Activated T-helper 17 cell treated with anti-CD3 and anti-CD28 coated beads, Interleukin-2, amount 50 U/mL, for 72 hours (primary cell): ENCODE measurements around the gene VPS16. TPM values are rescaled to one million over a fixed set of nuclear protein-coding genes. Genes with fewer than 3 reads are reported as not detected.
"Not testable (repeated sequence)": the region's sequence is repeated elsewhere in the genome, so short reads cannot be mapped to it uniquely, and the experiment has no call there.

ENCODE experiments used
- ATAC-seq: fragments of 150-1000 bp; cut with Tn5 transposase; replicated peaks from 2 replicates; pipeline ENCODE4 v1.10.0; 2021; ENCODE audit warnings: mild to moderate bottlenecking, moderate library complexity
- H3K27ac Mint-ChIP-seq: one replicate; pipeline ENCODE4 v1.8.0; 2022; ENCODE audit warnings: mixed read lengths
- H3K27me3 Mint-ChIP-seq: one replicate; pipeline ENCODE4 v1.8.0; 2022; ENCODE audit warnings: mixed read lengths
- H3K36me3 Mint-ChIP-seq: one replicate; pipeline ENCODE4 v1.8.0; 2022; ENCODE audit warnings: low read depth, mild to moderate bottlenecking, mixed read lengths
- H3K4me1 Mint-ChIP-seq: one replicate; pipeline ENCODE4 v1.8.0; 2022; ENCODE audit warnings: mixed read lengths
- H3K4me3 Mint-ChIP-seq: one replicate; pipeline ENCODE4 v1.8.0; 2022; ENCODE audit warnings: mild to moderate bottlenecking, mixed read lengths
- H3K9me3 Mint-ChIP-seq: one replicate; pipeline ENCODE4 v1.8.0; 2022; ENCODE audit warnings: mixed read lengths
- total RNA-seq, 2 donors: library from RNA; stranded (reverse); gene quantifications; one replicate each; pipeline ENCODE4 v1.2.3, GENCODE V29; 2022

The VPS16 gene
- total RNA-seq, 2 donors from 2014 or later = 37.2 to 45.4 TPM

- H3K9me3 Mint-ChIP-seq = no peaks in the 10 kb centered on the region
- no peak overlapping the region for H3K4me3 Mint-ChIP-seq
- ATAC-seq = no peak
- no peaks in the 10 kb centered on the region for H3K27me3 Mint-ChIP-seq
- H3K27ac Mint-ChIP-seq = no peak overlapping the region
- peaks cover 17% of the 10 kb centered on the region for H3K36me3 Mint-ChIP-seq
- peaks cover 35% of the 10 kb centered on the region for H3K4me1 Mint-ChIP-seq
Observed at GRCh38 chr20:2880650-2881049, 40.1 kb downstream of the VPS16 start.

GRCh38 chr20:2883726-2884637 lies 43.4 kb downstream of the VPS16 start:
- H3K27me3 Mint-ChIP-seq = no peaks in the 10 kb centered on the region
- H3K4me1 Mint-ChIP-seq = peaks cover 39% of the 10 kb centered on the region
- ATAC-seq = peak; percentile 60
- no peaks in the 10 kb centered on the region for H3K9me3 Mint-ChIP-seq
- peak overlapping the region; percentile 23 for H3K27ac Mint-ChIP-seq
- H3K4me3 Mint-ChIP-seq = no peak overlapping the region
- no peaks in the 10 kb centered on the region for H3K36me3 Mint-ChIP-seq

GRCh38 chr20:2887715-2888114 lies 47.2 kb downstream of the VPS16 start:
- ATAC-seq = no peak
- no peaks in the 10 kb centered on the region for H3K27me3 Mint-ChIP-seq
- H3K36me3 Mint-ChIP-seq = peaks cover 10% of the 10 kb centered on the region
- no peaks in the 10 kb centered on the region for H3K9me3 Mint-ChIP-seq
- peaks cover 54% of the 10 kb centered on the region for H3K4me1 Mint-ChIP-seq
- H3K27ac Mint-ChIP-seq = no peak overlapping the region
- no peak overlapping the region for H3K4me3 Mint-ChIP-seq

GRCh38 chr20:2888224-2888955 lies 47.8 kb downstream of the VPS16 start:
- peak; percentile 25 for ATAC-seq
- peaks cover 54% of the 10 kb centered on the region for H3K4me1 Mint-ChIP-seq
- H3K4me3 Mint-ChIP-seq = no peak overlapping the region
- peaks cover 10% of the 10 kb centered on the region for H3K36me3 Mint-ChIP-seq
- H3K27me3 Mint-ChIP-seq = no peaks in the 10 kb centered on the region
- H3K27ac Mint-ChIP-seq = peak overlapping the region; percentile 37
- no peaks in the 10 kb centered on the region for H3K9me3 Mint-ChIP-seq

- ATAC-seq = no peak
- H3K4me3 Mint-ChIP-seq = no peak overlapping the region
- no peak overlapping the region for H3K27ac Mint-ChIP-seq
- no peaks in the 10 kb centered on the region for H3K27me3 Mint-ChIP-seq
- peaks cover 47% of the 10 kb centered on the region for H3K4me1 Mint-ChIP-seq
- H3K9me3 Mint-ChIP-seq = peaks cover 2% of the 10 kb centered on the region
- peaks cover 11% of the 10 kb centered on the region for H3K36me3 Mint-ChIP-seq
Observed at GRCh38 chr20:2889209-2889608, 48.7 kb downstream of the VPS16 start.

GRCh38 chr20:2889797-2890196 lies 49.3 kb downstream of the VPS16 start:
- H3K4me3 Mint-ChIP-seq = no peak overlapping the region
- peaks cover 44% of the 10 kb centered on the region for H3K4me1 Mint-ChIP-seq
- peaks cover 14% of the 10 kb centered on the region for H3K36me3 Mint-ChIP-seq
- H3K27me3 Mint-ChIP-seq = no peaks in the 10 kb centered on the region
- H3K9me3 Mint-ChIP-seq = peaks cover 4% of the 10 kb centered on the region
- peak overlapping the region; percentile 37 for H3K27ac Mint-ChIP-seq
- no peak for ATAC-seq

GRCh38 chr20:2890742-2891141 lies 50.2 kb downstream of the VPS16 start:
- ATAC-seq = peak; percentile 74
- Mint-ChIP-seq H3K27me3 (no peaks in the 10 kb centered on the region), H3K4me1 (peaks cover 35% of the 10 kb centered on the region), H3K27ac (peak overlapping the region; percentile 37), H3K4me3 (peak overlapping the region; percentile 4), H3K9me3 (peaks cover 4% of the 10 kb centered on the region), H3K36me3 (peaks cover 14% of the 10 kb centered on the region)

- Mint-ChIP-seq H3K4me1 (peaks cover 35% of the 10 kb centered on the region), H3K9me3 (peaks cover 4% of the 10 kb centered on the region)
Observed at GRCh38 chr20:2891343-2891742, 50.8 kb downstream of the VPS16 start.

GRCh38 chr20:2892376-2892775 lies 51.8 kb downstream of the VPS16 start:
- Mint-ChIP-seq H3K27ac (no peak overlapping the region), H3K9me3 (peaks cover 4% of the 10 kb centered on the region), H3K27me3 (no peaks in the 10 kb centered on the region)

More at GRCh38 chr20:2891343-2891742, 50.8 kb downstream of the VPS16 start:
- no peak for ATAC-seq
- Mint-ChIP-seq H3K4me3 (peak overlapping the region; percentile 4), H3K27me3 (no peaks in the 10 kb centered on the region), H3K36me3 (peaks cover 14% of the 10 kb centered on the region), H3K27ac (peak overlapping the region; percentile 37)

GRCh38 chr20:2894221-2894620 lies 53.7 kb downstream of the VPS16 start:
- peaks cover 4% of the 10 kb centered on the region for H3K9me3 Mint-ChIP-seq
- ATAC-seq = no peak
- H3K4me1 Mint-ChIP-seq = peaks cover 20% of the 10 kb centered on the region
- peaks cover 14% of the 10 kb centered on the region for H3K36me3 Mint-ChIP-seq
- H3K27ac Mint-ChIP-seq = no peak overlapping the region
- no peak overlapping the region for H3K4me3 Mint-ChIP-seq
- H3K27me3 Mint-ChIP-seq = no peaks in the 10 kb centered on the region

More at GRCh38 chr20:2892376-2892775, 51.8 kb downstream of the VPS16 start:
- no peak for ATAC-seq
- no peak overlapping the region for H3K4me3 Mint-ChIP-seq
- peaks cover 14% of the 10 kb centered on the region for H3K36me3 Mint-ChIP-seq
- peaks cover 30% of the 10 kb centered on the region for H3K4me1 Mint-ChIP-seq

- peaks cover 18% of the 10 kb centered on the region for H3K36me3 Mint-ChIP-seq
- ATAC-seq, H3K27ac Mint-ChIP-seq, H3K4me3 Mint-ChIP-seq, H3K27me3 Mint-ChIP-seq, H3K9me3 Mint-ChIP-seq: not testable (repeated sequence)
- peaks cover 22% of the 10 kb centered on the region for H3K4me1 Mint-ChIP-seq
Observed at GRCh38 chr20:2895154-2895553, 54.6 kb downstream of the VPS16 start.

GRCh38 chr20:2899243-2899642 lies 58.7 kb downstream of the VPS16 start:
- H3K4me1 Mint-ChIP-seq = peaks cover 15% of the 10 kb centered on the region
- no peaks in the 10 kb centered on the region for H3K27me3 Mint-ChIP-seq
- peak; percentile 87 for ATAC-seq
- no peak overlapping the region for H3K27ac Mint-ChIP-seq
- peaks cover 1% of the 10 kb centered on the region for H3K9me3 Mint-ChIP-seq
- peaks cover 9% of the 10 kb centered on the region for H3K36me3 Mint-ChIP-seq
- no peak overlapping the region for H3K4me3 Mint-ChIP-seq

- Mint-ChIP-seq H3K27me3 (no peaks in the 10 kb centered on the region), H3K9me3 (no peaks in the 10 kb centered on the region), H3K27ac (no peak overlapping the region), H3K4me1 (peaks cover 15% of the 10 kb centered on the region), H3K4me3 (no peak overlapping the region), H3K36me3 (peaks cover 6% of the 10 kb centered on the region)
- no peak for ATAC-seq
Observed at GRCh38 chr20:2900845-2901592, 60.5 kb downstream of the VPS16 start.

GRCh38 chr20:2902291-2902690 lies 61.7 kb downstream of the VPS16 start:
- Mint-ChIP-seq H3K9me3 (no peaks in the 10 kb centered on the region), H3K36me3 (peaks cover 6% of the 10 kb centered on the region), H3K27me3 (no peaks in the 10 kb centered on the region), H3K4me1 (peaks cover 15% of the 10 kb centered on the region), H3K4me3 (no peak overlapping the region), H3K27ac (no peak overlapping the region)
- no peak for ATAC-seq
